GM21367 (cell line): ENCODE results near the gene CMIP.

ENCODE experiments used
- ATAC-seq: cut with Tn5 transposase; IDR thresholded peaks from one replicate; pipeline ENCODE4 v1.9.1; 2021; ENCODE audit not compliant: unreplicated experiment

Gene CMIP

GRCh38 chr16:81491541-81492188, 47.1 kb downstream of the CMIP start:
- ATAC-seq: no peak

GRCh38 chr16:81492311-81492761, 47.7 kb downstream of the CMIP start:
- no peak for ATAC-seq

DNA sequence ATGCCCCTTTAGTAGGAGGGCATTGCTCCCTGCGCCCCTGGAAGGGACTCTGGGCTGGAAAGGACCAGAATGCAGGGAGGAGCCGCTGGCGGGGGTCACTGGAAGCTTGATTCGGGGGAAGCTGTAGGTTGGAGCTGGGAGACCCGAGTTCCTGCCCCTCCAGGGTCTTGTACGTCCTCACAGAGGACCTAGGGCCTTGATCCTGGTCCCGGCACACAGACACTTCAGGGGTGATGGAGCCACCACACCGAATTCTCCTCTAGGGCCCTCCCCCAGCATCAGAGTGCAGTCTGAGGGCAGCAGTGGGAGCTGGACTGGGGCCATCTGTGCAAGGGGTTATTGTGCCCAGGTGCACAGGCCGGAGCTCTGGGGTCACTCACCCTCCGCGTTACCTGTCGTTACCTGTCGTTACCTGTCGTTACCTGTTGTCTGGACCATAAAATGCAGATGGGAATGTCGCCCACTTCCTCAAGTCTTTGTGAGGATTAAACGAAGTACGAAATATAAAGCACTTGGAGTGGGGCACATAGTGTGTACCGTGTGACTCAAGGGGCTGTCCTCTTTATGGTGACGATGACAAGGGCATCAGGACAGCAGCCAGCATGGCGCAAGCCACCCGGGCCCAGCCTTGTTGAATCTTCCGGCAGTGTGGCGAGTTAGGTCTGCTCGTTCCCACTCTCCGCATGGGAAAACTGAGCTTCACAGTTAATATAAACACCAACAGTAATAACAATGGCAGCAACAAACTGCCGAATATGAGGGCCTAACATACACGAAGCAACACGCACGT, 48.6 kb downstream of the CMIP start:
- ATAC-seq: no peak

DNA sequence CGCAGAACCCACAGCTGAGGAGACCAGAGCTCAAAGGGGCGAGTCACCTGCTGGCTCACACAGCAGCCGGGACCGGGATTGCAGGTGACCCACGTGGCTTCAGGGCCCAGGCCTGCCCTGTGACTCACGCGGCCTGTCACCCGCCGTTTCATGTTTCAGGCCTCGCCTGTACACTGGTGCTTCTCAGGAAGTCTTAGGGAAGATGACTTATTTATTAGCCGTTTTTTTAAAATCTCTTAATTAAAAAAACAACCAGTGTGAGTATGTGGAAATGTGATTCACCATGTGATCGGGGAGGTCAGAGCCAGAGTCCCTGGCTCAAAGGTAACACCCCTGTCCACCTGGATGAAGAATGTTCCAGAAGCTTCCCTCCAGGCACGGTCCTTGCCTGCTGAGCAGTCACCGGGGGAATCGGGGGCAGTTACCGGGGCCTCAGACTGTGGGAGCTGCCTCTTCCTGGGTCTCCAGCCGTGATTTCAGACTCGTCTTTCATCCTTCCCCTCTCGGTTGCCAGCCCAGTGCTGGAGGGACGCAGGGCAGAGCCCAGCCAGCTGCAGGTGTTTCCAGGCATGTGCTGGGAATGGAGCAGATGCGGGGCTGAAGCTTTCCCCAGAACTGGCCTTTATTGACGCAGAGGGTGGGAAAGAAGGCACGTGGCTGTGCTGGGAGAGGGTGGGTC, 49.3 kb downstream of the CMIP start:
- ATAC-seq: no peak

DNA sequence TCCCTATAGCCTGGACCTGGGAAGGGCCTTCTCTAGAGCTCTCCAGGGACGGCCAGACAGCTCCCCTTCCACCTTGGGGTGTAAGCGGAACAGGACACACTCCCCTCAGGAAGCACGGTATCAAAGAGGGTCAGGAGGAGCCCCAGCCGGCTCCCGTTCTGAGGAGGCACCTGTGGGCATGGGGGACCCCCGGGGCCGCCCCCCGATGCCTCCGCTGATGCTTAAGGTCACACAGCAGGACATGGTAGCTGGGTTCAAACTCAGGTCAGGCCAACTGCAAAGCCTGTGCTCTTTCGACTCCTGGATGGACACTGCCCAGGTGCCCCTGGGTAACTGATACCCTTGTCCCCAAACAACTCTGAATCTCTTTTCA, 49.8 kb downstream of the CMIP start:
- ATAC-seq: no peak

DNA sequence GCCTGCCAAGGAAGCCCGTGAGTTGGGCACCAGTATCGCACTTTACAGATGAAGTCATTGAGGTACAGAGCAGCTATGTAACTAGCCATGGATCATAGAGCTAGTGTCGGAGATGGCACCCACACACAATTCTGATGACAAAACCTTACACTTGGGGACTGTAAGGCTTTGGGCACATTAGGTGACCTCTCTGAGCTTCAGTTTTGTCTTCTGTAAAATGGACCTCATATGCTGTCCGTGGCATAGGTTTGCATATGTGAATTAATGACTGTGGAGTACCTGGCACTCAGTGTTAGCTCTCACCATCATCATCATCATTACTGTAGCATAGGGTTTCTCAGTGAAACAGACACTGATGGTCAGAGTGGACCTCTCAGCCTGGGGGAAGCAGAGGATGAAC, 50.3 kb downstream of the CMIP start:
- no peak for ATAC-seq

DNA sequence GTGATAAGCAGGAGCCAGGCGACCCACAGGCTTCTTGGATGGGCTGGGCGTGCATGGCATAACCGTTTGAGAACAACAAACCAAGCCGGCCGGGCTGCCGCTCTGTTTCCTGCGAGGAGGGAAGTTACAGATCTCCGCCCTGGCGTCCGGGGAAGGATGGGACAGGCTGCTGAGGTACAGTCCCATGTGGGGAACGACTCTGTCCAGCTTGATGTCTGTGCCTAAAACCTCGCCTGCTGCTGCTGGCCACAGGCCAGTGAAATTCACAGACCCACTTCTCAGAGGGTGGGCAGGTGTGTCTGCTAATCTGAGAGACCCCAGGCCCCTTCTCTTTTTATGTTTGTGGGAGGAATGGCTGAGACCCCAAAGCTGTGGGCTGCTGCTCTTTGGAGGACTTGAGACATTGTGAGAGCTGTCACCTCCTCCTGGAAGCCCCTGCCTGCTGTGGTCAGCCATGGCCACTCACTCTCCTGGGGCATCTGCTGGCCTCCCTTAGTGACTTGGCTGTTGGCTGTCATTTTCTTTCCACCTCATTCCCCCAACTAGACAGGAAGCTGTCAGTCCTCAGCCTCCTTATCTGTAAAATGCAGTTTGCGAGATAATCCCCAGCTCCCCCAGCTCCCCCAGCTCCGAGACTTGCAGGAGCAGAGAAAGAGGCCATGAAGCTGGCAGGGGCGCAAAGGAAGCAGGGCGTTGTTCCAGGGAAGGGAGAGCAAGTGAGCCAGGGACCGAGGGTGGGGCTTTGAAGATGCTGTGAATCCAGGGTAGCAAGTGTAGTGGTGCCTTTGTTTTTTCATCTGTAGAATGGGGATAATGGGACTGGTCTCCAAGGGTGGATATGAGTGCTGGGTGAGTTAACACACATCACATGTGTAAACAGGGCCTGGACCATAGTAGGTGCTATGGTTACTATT, 51.0 kb downstream of the CMIP start:
- no peak for ATAC-seq

DNA sequence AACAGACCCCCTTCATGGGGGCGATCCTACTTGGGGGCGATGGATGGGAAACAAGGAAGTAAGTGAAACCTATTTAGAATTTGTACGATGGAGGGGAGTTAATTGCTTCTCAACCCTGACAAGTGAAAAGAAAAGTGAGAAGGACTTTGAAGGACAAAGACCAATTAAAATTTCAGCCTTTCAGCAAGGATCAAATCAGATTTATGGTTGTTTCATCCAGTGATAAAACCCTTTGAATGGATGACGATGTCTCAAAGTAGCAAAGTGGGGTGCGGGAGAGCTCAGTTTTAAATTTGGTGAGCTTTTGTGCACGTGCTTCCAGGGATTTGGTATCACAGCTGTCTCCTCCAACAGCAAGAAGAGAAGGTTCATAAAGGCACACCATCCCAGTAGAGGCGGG, 51.7 kb downstream of the CMIP start:
- no peak for ATAC-seq

- ATAC-seq: no peak
Observed at GRCh38 chr16:81496742-81497141, 52.1 kb downstream of the CMIP start.

DNA sequence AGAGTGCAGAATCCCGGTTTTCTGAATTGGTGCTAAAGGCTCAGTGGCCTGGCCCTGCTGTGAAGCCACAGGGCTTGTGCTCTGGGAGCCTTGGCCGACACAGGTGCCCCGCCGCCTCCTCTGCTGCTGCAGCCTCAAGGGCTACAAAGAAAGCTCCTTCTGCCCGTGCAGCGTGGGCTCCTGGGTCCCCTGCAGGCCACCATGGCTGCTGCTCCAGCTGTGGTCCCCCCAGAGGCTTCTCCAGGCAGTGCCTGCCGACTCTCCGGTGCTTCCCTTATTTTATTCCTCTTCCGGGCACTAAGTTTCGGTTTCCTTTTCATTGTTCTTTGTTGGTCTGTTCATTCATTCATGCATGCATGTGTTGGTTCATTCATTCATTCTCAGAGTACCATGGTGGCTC, 53.1 kb downstream of the CMIP start:
- no peak for ATAC-seq

GRCh38 chr16:81498351-81498750, 53.7 kb downstream of the CMIP start:
- no peak for ATAC-seq

GRCh38 chr16:81499576-81500380, 55.2 kb downstream of the CMIP start:
- ATAC-seq: no peak

- no peak for ATAC-seq
Observed at GRCh38 chr16:81500833-81501521, 56.4 kb downstream of the CMIP start.

DNA sequence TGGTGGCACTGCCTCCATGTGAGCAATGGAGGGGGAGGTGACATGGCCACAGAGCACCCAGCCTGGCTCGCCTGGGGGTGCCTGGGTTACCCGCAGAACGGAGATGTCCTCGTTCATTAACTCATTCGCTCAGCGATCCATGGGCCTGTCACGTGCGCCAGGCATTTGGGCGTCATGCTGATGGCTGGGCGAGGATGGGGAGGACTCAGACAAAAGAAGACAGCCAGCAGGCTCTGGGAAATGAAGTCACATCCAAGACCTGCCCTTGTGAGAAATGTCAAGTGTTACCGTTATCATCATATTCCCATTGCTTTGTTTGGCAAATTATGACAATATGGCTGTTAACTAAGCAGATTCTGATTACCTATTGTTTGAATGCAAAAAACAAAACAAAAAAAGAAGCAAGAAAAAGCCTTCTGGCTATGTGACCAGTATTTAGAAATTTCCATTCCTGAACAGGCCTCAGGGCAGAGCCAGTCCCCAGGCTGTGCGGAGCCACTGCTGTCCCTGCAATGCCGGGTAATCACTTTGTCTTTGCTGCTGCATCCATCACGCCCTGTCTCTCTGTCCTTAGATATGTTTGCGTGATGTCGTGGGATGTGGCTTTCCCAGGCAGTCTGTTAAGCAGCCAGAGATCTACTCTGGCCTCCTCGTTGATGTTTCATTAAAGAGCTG, 57.9 kb downstream of the CMIP start:
- ATAC-seq: no peak

DNA sequence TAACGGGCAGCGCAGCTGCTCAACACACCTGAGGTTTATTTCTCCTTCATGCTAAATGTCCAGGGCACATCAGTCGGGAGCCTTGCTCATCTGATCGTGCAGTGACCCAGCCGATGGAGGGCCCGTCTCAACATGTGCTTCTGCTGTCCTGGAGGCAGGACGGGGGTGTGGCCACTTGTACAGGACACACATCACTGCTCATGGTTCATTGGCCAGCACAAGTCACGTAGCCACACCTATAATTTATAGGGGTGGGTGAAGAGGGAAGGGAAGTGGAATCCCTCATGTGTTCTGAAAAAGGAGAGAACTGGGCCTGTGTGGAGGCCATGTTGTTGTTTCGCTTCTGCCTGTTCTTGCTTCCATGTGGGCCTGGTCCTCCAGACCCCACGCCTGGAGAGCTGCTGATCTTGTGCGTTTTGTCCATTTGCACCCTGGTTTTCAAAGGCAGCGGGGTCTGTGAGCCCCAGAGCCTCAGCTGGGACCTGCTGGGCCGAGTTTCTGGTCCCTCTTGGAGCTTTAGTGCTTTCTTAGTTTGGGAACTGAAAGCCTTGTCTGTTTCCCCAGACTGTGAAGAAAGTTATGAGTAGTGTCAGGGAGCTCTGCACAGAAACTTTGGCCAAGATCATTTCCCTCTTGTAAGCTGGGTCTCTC, 60.5 kb downstream of the CMIP start:
- ATAC-seq: peak; percentile 64

GRCh38 chr16:81509404-81509803, 64.8 kb downstream of the CMIP start:
- ATAC-seq: no peak

DNA sequence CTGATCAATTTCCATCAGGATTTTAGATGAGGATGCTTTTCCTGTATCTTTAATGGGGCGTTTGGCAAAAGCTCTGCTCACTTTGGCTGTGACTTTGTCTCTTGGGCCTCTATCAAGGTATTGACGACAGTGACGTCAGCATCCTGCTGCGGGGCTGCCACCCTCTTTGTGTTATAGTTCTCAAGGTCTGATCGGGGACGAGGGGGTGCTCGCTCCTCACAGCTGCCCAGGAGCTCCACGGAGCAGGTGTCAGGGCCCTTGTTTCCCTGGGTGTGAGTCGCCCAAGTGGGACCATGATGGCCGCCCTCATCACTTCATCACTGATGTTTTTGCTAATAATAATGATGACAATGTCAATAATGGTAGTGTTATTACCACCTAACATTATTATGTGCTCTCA, 65.4 kb downstream of the CMIP start:
- no peak for ATAC-seq

- no peak for ATAC-seq
Observed at GRCh38 chr16:81511371-81511770, 66.8 kb downstream of the CMIP start.
